Esophagus squamous epithelium (tissue), 5 donors: Measurements from ENCODE around the gene CHIC2. TPM values are rescaled to one million over a fixed set of nuclear protein-coding genes. Genes with fewer than 3 reads are reported as not detected.

Experiments used
- DNase-seq: peaks from one replicate; lab custom pipeline; 2025; lab: John Stamatoyannopoulos, UW
- H3K27ac ChIP-seq, 4 donors: fragments of 200-600 bp; sonication (generic); one replicate each; pipeline ENCODE4 v1.5.1; 2016 to 2019; ENCODE audit warnings: mild to moderate bottlenecking in 1 of 4
- H3K27me3 ChIP-seq, 4 donors: fragments of 200-600 bp; sonication (generic); 1 replicate in 3 of 4; 2 replicates in 1 of 4; pipeline versions ENCODE4 v1.5.1 to v1.6.0; 2017 to 2021; ENCODE audit warnings: antibody characterized with exemption in 1 of 4
- H3K36me3 ChIP-seq, 3 donors: fragments of 200-600 bp; sonication (generic); one replicate each; pipeline ENCODE4 v1.5.1; 2016 to 2019
- H3K4me1 ChIP-seq, 3 donors: fragments of 200-600 bp; sonication (generic); one replicate each; pipeline ENCODE4 v1.5.1; 2017 to 2019
- H3K4me3 ChIP-seq, 4 donors: fragments of 200-600 bp; sonication (generic); 1 replicate in 3 of 4; 2 replicates in 1 of 4; pipeline ENCODE4 v1.5.1; 2016 to 2019; ENCODE audit warnings: mild to moderate bottlenecking in 2 of 4, moderate library complexity in 1 of 4
- H3K9me3 ChIP-seq, 3 donors: fragments of 200-600 bp; sonication (generic); one replicate each; pipeline ENCODE4 v1.5.1; 2016 to 2019
- CTCF ChIP-seq, 6 experiments: fragments of 450-650 bp in 4 of 6; fragments of 200-600 bp in 2 of 6; sonication (generic) in 2 of 6; IDR thresholded peaks; one replicate each; pipeline ENCODE4 v1.5.1; 2016 to 2019; ENCODE audit warnings: antibody characterized with exemption in 6 of 6, mild to moderate bottlenecking in 4 of 6, moderate library complexity in 4 of 6
- POLR2A ChIP-seq, 4 donors: fragments of 450-650 bp; IDR thresholded peaks; one replicate each; pipeline ENCODE4 v1.6.1; 2017; ENCODE audit warnings: antibody characterized with exemption in 4 of 4, mild to moderate bottlenecking in 4 of 4, moderate library complexity in 3 of 4
- WGBS, 2 donors: methylation state at CpG; one replicate each; pipeline ENCODE4 v1.1.5; 2018; 5-methylcytosine and 5-hydroxymethylcytosine counted together
- intact Hi-C: fragments of 100-400 bp; cut with DNase I; formaldehyde crosslinking; loops from one replicate; pipeline ENCODE4 v1.15.0; 2022
- total RNA-seq, 4 donors: library from RNA; depleted of rRNA; stranded (reverse); fragments of >200 nt; gene quantifications; one replicate each; pipeline ENCODE4 v1.1.0, GENCODE V29; 2016
- donor health status: DM: yes; HTN: yes; CAD: no.

The CHIC2 gene
- total RNA-seq, 4 donors from 2014 or later, result 40.4 to 56.0 (median 44.7) TPM

- TF ChIP-seq POLR2A (IDR thresholded peaks at IDR 0.05), result no peak
- no peak for TF ChIP-seq CTCF (IDR thresholded peaks at IDR 0.05)
- H3K27me3 ChIP-seq, result no peaks in the 10 kb centered on the region
- no peaks in the 10 kb centered on the region for H3K36me3 ChIP-seq
- H3K27ac ChIP-seq, result peak overlapping the region in 2 of 4 donors; percentile 0 to 54
- WGBS, 2 donors, result 94 to 95% methylated on average over 3 of the region's 3 CpGs
- H3K4me1 ChIP-seq, result peaks cover 0 to 39% (median 17%) of the 10 kb centered on the region in 3 donors
- DNase-seq, result no peak
- H3K9me3 ChIP-seq, result no peaks in the 10 kb centered on the region
- no peak overlapping the region for H3K4me3 ChIP-seq
- intact Hi-C loops, result no loop called here
These were observed 71.6 kb downstream of the CHIC2 start for GRCh38 chr4:53992785-53993184.

DNA sequence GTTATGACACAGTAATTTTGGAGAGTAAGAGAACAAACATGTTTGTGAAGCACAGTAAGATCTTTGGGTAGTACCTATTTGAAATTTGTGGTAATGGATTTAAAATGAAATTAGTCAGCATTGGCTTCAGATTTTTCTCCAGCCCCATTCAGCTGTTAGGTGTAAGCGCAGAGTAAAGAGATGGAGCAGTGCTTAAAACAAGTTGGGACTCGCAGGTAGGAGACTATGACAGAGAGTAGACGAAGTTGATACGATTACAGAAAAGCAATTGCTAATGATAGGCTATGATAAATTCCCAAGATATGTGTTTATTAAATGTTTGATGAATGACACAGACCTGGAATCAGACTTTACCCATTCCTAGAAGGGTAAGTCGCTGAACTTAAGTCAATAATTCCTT lies 72.6 kb downstream of the CHIC2 start:
- TF ChIP-seq CTCF (IDR thresholded peaks at IDR 0.05) (no peak), POLR2A (IDR thresholded peaks at IDR 0.05) (no peak)
- H3K27ac ChIP-seq, result peak overlapping the region in 2 of 4 donors; percentile 11 to 54
- DNase-seq, result no peak
- H3K4me3 ChIP-seq, result no peak overlapping the region
- no peaks in the 10 kb centered on the region for H3K36me3 ChIP-seq
- 46 to 56% methylated on average over 5 of the region's 5 CpGs for WGBS, 2 donors
- no peaks in the 10 kb centered on the region for H3K9me3 ChIP-seq
- H3K4me1 ChIP-seq, result peaks cover 0 to 45% (median 17%) of the 10 kb centered on the region in 3 donors
- intact Hi-C loops, result no loop called here
- no peaks in the 10 kb centered on the region for H3K27me3 ChIP-seq

GRCh38 chr4:53990641-53991040 lies 73.8 kb downstream of the CHIC2 start:
- WGBS, 2 donors, result 67 to 85% methylated on average over 4 of the region's 4 CpGs
- no peak for TF ChIP-seq POLR2A (IDR thresholded peaks at IDR 0.05)
- no peak for TF ChIP-seq CTCF (IDR thresholded peaks at IDR 0.05)
- Histone ChIP-seq H3K27me3 (no peaks in the 10 kb centered on the region), H3K4me1 (peaks cover 0 to 45% (median 17%) of the 10 kb centered on the region in 3 donors), H3K36me3 (no peaks in the 10 kb centered on the region), H3K4me3 (no peak overlapping the region), H3K27ac (no peak overlapping the region), H3K9me3 (no peaks in the 10 kb centered on the region)
- DNase-seq, result no peak
- intact Hi-C loops, result no loop called here

DNA sequence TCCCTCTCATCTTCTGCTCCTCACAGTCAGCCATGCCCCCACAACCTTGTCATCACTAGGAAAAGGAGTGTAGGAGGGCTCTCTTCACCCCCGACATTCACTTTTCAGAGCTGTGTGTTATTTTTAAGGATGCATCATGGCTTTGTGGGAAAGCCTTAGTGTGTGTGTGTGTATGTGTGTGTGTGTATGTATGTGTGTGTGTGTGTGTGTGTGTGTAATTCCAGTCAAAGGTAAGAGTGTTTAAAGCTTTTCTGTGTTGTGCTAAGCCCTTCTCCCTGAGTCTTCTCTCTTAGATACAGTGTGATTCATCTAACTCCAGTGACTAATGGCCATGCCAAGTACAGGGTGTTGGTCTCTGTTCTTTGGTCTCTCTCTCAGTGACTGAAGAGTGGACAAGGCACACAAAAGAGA lies 76.6 kb downstream of the CHIC2 start:
- intact Hi-C loops, result no loop called here
- Histone ChIP-seq H3K27ac (peak overlapping the region in 1 of 4 donors; percentile 34), H3K36me3 (no peaks in the 10 kb centered on the region), H3K27me3 (no peaks in the 10 kb centered on the region), H3K4me1 (peaks cover 0 to 37% (median 9%) of the 10 kb centered on the region in 3 donors), H3K4me3 (no peak overlapping the region), H3K9me3 (no peaks in the 10 kb centered on the region)
- TF ChIP-seq CTCF (IDR thresholded peaks at IDR 0.05), result no peak
- TF ChIP-seq POLR2A (IDR thresholded peaks at IDR 0.05), result no peak
- 80 to 100% methylated on average over 1 of the region's 1 CpG for WGBS, 2 donors
- DNase-seq, result no peak

DNA sequence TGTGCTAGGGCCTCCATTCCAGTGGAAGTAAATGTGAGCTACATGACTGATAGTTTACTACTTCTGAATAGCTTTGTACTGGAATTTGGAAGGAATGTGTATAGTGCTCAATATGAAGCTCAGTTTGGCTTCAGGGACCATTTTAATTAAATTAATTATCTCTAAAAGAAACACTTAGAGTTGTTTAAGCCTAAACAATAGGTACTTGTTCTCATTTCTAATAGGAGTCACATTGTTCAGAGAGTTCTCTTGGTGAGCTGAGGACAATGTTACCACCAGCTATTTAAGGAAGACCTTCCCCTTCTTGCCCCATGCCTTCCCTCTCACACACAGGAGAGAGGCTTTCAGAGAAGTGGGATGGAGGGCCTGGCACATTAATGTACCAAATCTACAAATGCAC lies 78.3 kb downstream of the CHIC2 start:
- Histone ChIP-seq H3K4me1 (peaks cover 0 to 31% (median 0%) of the 10 kb centered on the region in 3 donors), H3K4me3 (no peak overlapping the region), H3K27ac (no peak overlapping the region), H3K36me3 (no peaks in the 10 kb centered on the region), H3K9me3 (no peaks in the 10 kb centered on the region), H3K27me3 (no peaks in the 10 kb centered on the region)
- intact Hi-C loops, result no loop called here
- TF ChIP-seq CTCF (IDR thresholded peaks at IDR 0.05) (no peak), POLR2A (IDR thresholded peaks at IDR 0.05) (no peak)
- DNase-seq, result no peak
